HG03064 (cell line): ENCODE data around the gene S100A10.

Experiments used
- ATAC-seq: cut with Tn5 transposase; IDR thresholded peaks from one replicate; pipeline ENCODE4 v1.9.1; 2021; ENCODE audit warnings: low read depth; ENCODE audit not compliant: unreplicated experiment

S100A10 gene

DNA sequence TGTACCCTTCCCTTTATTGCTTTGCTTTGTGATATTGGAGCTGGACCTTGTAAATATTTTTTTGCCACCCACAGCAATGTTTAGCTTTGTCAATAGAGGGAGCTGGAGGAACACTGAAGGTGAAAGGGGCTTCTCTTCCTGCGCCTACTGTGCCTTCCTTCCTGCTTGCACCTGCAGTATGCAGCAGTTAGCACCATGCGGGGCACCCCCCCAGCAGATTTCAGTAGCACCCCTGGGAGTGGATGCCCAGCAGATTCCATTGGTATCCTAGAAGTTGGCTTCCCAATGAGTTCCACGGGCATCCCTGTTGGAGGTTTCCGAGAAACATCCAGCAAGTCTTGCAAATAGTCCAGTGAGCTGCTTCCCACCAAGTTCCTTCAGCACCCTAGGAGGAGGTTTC is 25.6 kb downstream of the S100A10 start:
- ATAC-seq: no peak

DNA sequence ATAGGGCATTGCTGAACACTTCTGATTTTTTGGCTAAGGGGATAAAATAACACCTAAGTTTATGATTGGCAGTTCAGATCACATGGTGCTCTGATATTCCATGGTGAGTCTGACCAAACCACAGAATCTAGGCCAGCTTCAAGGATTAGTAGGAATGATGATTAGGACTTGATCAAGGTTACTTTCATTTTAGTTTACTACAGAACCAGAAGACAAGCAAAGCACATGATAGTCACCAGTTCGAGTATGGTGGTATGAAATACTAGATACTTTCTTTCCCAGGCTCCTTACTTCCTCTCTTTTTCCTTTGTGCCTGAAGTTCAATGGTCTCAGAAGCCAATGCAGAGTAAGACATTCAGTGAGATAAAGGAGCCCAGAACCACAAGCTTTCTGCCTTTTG is 26.6 kb downstream of the S100A10 start:
- ATAC-seq: no peak

DNA sequence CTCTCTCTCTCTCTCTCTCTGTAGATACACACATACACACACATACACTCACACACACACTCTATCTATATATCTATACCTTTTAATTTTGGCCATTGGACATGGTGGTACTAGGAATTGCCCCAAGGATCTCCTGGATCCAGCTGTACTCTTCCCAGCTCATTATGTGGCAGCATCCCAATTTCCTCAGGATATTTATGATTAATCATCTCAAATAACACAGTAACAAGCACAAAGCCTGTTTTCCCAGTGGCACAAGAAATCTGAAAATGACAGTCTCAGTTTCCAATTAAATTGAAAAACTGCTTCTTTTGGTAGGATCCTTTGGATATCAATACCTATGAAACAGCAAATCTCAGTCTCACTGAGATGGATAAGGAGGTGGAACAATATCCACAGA is 27.6 kb downstream of the S100A10 start:
- no peak for ATAC-seq

DNA sequence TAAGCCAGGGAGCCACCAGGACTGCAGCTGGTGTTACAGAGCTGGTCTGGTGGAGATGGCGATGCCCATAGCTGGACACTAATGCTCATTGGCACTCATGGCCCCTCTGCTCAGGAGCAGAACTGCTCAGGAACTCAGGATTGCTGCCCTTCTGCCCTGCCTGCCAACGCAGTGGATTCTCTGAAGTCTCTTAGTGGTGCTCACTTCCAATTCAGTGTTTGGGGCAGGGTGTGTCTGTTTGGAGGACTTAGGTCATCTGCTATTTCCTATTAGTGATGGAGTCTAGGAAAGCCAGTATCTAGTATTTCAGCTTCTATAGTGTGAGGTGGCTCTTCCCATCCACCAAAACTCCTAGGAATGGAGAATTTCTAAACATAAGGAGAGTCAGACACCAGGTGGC is 29.1 kb downstream of the S100A10 start:
- ATAC-seq: no peak

DNA sequence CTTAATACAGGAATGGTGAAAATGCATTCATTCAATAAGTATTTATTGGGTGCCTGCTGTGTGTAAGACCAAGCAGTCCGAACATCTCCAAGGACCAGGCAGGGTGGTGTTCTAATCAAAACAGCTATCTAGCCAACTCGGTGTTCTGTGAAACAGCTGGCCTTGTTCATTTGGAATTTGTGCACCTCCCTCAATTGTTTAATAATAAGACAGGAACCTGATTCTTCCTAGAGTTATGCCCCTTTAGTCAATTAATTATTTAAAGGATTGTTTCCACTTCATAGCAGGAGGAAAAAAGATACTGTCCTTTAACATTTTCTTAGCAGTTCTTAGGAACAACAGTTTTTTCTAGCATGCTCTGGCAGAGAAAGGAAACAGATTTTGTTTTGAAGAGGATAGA is 30.4 kb downstream of the S100A10 start:
- ATAC-seq: no peak

DNA sequence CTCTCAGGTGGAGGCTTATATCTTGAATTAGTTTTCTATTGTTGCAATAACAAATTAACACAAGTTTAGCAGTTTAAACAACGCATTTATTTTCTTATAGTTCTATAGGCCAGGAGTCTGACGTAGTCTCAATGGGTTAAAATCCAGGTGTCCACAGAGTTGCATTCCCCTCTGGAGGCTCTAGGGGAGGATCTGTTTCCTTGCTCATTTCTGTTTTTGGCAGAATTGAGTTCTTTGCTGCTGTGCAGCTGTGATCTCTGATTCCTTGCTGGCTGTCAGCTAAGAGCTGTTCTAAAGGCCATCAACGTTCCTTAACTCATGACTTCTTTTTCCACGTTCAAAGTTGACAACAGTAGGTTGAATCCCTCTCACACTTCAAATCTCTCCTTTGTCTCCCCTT is 31.8 kb downstream of the S100A10 start:
- ATAC-seq: no peak

DNA sequence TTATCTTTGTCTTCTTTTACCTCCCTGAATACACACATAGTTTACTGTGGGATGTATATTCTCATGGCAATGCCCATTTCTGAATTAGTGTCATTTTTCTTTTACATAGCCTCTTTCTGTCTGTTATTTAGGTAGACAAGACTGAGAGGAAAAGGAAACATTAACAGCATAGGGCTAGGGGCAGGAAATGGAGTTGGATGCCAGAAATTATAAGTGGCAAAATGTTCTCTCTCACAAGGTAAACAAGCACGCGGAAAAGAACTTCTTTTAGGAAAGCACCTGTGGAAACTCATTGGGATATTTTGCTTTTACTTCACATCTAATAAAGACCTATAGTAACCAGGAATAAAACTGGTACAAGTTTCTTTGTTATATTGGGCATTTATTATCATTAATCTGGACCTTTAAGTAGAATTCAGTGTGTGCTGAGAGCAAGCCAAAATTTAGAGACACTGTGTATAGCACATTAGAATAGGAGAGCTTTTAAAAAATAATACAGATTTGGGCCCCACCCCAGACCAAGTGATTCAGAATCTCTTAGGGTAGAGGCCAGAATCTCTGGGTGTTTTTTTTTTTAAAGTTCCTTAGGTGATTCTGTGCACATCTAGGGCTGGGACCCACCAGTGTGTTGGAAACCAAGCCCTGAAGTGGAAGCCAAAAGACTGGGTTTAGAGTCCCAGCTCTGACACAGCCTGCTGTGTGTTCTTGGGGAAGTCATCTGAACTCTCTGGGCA is 32.7 kb downstream of the S100A10 start:
- ATAC-seq: no peak

DNA sequence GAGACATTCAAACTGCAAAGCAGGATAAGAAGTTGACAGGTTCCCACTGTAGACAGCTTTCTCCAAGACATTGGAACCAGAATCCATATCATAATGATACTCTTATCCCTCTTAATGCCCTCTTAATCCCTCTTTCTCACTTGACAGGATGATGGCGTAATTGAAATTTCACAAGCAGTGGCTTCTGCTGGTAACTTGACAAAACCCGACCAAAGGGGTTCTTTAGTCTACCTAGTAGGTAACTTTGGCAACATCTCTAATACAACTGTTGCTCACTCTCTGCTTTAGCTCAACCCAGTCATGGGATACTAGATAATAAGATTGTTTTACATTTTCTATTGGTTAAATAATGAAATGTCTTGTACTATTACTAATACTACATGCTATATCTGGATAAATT is 34.7 kb downstream of the S100A10 start:
- ATAC-seq: no peak

DNA sequence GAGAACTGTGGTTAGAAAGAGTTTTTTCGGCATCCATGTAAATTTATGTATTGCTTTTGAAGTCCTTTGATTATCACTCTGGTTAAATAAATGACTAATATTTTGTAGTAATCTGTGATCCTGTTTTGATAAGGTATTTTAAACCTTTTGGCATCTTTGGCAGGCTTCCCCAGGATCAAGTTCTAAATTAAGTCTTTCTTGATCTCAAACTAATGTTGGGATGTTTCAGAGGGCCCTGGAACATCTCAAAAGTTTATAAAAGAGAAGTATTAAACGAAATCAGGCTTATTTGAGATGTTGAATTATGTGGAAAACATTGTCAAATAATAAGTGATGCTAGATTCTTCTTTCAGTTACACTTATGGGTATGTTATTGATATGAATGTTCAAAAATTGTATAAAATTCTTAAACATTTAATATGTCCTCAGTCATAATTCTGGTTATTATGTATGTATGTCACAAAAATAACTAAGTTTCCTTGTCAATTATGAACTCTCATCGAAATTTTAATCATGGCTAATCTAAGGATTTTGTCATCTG is 36.6 kb downstream of the S100A10 start:
- ATAC-seq: no peak

DNA sequence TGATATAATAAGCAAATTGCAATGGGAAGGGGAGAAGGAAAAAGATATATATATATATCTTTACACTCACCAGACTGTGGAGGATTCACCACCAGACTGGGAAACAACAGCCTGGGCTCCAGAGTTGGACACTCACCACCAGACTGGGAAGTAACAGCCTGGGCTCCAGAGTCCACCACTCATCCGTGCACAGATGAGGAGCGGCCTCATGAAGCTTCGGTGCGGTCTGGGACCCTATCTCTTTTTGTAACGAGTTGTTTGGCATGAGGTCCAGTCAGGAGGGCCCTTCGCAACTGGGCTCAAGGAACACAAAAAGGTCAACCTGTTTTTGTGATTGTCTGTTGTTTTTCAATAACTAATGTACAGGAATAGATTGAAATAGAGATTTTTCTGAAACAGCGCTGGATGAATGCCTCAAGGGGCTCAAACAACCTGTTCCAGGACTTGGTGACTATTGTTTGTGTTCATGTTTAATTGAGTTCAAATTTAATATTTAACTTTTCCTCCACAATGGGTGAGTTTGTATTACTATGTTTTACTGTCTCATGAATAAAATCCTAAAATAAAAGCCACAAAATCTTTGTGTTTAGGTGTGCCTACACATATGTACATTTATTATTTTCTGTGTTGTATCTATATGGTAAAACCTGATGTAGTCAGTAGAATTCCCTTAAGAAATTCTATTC is 40.1 kb downstream of the S100A10 start:
- ATAC-seq: no peak

DNA sequence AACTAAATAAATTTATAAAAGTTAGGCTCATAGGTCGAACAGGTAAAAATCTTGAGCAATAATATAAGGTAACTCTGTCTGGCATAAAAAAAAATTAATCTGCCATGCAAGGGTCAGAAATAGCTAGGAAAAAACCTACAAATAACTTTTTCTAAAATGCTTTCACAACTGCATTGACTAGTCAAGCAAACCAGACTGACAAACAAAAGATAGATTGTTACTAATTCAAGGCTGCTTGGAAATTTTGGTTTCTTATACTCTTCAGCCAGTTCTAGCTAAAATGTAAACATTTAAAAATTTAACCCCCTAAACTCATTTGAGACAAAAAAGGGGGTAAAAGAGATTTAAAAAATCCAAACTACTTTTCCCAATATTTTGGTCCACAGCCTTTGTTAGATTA is 40.8 kb downstream of the S100A10 start:
- ATAC-seq: no peak

DNA sequence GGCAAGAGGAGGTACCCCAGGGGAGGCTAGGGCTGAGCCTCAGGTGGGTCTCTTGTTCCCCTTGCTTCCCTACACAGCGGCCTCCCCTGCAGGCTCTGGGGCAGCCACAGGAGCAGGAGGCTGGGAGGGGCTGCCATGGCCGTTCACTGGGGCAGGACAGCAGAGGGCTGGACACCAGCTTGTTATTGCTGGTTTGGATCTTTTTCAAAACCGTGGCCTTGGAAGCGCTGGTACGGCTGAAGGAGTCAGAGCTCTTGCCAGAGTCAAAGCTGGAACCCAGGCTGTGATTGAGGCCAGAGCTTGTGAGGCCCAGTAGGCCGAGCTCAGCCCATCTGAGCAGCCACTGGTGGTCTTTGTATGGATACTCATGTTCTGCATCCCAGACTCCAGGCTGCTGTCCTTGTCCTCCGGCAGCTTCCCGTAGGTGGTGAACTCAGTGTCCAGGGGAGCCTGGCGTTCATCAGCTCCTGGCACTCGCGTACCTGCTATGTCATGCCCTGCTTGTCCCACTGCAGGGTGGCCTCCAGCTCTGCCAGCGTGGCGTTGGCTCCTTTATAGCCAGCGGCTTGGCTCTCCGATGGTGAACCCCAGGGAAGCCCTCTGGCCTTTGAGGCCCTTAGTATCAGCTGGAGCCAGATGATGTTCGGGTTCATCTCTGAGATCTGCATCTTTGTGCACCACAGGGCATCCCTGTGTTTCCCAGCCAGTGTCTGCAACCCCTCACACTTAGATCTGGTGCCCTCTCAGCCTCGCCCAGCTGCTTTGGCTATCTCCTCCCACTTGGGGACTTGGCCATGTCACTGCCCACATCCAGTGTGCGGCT is 44.1 kb downstream of the S100A10 start:
- no peak for ATAC-seq

DNA sequence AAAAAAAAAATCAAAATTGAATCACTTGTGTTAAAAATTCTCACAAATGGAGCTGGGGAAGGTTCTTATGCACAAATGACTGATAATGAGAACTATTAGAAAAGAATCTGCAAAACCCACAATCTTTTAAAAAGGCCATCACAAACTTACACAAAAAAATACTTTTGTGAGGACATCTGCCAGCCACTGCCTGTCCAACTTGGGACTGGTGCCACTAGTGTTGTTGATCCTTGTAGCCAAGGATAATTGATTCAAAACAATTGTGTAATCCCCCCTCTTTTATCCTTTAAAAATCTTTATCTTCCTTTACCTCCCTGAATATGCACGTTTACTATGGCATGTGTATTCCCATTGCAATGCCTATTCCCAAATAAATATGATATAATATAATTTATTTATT is 45.2 kb downstream of the S100A10 start:
- no peak for ATAC-seq

DNA sequence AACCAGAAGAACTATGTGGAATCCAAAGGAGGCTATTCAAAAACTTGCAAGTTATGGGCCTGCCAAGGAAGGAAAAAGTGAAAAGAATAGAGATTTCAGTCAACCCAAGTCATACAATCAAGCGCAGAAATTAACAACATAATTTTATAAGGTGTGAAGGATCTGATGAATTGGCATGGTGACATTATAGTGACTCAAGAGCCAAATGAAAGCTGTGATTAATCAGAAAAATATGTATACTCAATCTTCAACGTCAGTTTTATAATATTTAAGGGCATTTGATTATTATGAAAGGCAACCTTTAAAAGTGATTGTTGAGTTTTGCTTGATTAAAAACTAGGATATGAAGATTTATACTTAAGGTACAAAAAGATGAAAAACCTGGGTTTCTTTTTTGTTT is 46.5 kb downstream of the S100A10 start:
- no peak for ATAC-seq

DNA sequence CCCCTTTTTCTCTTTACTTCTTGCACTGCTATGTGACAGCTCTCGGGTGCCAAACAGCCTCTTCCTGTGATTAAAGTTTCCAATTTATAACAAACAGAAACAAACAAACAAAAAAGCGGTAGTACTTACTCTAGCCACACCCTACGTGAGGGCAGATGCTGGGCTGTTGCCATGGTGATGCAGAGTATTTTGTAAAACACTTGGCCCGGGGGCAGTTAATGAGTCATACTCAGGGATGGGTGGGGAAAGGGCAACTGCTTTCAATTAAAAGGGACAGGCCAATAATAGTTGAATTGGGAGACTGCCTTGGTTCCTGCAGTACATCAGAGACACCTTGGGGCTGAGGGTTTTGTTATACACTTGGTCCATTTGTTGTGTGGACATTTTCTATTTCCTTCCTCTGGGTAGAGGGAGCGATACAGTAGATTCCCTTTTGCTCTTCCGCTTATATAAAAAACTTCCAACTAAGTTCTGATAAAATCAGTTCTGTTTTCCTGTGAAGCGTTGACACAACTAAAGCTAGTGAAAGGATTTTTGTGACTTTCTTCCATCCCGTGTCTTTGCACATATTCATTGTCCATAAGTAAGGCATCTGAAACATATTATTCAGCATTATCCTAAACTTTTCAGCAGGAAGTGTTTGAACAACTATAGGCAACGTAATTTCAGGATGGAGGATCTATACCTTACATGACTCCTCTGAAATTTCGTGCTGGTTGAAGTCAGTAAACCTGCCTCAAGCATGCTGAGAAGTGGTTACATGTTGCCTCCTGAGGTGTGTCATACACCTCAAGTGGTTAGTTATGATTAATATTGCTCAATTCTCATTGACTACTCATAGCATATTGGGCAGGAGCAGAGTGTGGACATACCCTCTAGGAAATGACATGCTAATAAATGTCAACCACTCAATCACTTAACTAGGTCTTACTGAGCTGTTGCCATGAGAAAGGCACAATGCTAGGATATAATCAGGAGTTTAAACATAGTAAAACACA is 47.6 kb downstream of the S100A10 start:
- no peak for ATAC-seq

DNA sequence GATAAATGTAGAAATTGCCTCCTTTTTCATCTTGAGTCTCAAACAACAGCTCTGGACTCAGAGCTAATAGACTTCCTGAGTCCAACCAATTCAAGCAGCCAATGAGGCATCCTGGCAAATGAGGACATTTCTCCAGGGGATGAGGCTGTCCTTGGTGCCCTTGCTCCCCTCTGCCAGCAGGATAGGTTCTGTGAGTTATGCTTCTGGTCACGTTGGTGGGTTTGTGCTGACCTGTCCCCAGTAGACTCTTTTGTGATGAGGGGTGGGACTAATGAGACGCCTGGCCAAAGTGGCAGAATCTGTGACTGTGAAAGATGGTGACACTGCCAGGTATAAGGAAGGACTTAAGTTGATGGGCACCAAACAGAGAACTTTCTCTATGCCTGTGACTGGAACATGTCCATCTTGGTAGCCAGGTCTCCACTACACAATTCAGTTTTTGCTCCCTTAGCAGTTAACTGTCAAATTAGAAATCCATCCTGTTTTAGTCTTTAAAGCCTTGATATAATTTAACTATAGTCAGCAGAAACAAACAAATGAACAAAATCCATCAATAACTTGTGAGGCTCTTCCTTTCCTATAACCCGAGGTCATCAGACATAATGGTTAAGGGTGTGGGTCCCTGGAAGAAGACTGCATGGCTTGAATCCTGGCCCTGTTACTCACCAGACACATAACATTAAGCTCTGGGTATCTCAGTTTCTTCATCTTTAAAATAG is 48.6 kb downstream of the S100A10 start:
- ATAC-seq: no peak

DNA sequence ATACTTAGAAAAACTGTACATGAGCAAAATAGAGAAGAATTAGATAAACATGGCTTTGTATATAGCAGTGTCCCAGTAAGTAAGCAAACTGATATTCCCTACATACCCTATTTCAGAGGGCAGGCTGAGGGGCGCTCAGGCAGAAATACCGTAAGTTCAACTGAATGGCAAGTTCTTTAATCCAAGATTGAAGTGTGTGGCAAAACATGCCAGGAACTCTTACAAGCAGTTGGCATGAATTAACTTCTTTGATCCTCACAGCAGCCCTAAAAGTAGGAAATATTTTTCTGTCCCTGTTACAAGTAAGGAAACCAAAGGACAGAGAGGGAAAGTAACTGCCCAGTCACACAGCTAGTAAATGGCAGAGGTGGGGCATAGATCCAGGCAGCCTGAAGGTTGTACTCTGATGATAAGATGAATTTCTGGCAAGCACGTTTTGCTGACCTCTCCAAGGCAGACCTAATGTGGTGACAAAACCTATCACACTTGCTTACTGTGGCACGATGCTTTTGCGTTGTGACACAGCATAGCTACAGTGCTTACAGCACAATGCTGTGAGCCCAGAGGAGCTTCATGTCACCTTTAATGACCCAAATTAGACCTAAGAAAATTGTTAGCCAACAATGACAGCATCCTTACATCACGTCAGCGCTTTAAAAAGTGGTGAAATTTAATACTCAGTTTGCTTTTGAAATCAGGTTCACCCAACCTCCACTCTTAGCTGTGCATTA is 49.4 kb downstream of the S100A10 start:
- no peak for ATAC-seq

DNA sequence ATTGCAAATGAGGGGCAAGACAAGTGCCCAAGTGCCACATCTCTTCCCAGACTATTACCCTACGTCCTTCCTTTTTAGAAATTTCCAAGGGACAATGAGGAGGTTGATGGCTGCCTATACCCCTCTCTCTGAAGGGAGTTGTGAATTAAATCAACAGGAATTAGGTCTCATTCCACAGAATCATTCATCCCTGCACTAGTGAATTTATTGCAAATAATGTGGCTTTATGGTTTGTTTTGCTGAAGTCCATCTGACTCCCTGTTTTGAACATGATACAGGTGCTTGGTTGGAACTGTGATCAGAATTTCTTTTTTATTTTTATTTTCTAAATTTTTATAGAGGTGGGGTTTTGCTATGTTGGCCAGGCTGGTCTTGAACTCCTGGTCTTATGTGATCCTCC is 50.1 kb downstream of the S100A10 start:
- no peak for ATAC-seq

DNA sequence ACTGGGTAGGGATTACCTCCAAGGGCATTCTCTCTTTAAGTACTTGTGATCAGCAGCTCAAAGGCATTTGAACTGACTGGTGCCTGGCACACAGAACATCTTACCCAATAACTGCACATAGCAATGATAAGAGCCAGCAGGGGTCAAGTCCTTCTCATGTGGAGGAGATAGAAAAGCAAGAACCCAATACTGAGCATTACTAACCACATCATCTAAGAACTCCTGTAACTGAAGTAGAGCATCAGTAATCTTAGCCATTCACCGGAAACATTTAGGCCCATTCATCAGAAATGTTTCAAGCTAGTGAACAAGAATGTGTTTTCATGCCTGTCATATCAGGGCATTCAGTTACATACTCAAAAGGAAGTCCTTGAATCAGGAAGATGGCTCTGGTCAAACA is 50.8 kb downstream of the S100A10 start:
- ATAC-seq: no peak
